Smooth muscle cell (in vitro differentiated cells): ENCODE results near the gene TMEM63C. TPM values are rescaled to one million over a fixed set of nuclear protein-coding genes. Genes with fewer than 3 reads are reported as not detected.

Experiments used
- DNase-seq: peaks from one replicate; lab custom pipeline; 2025; ENCODE audit not compliant: unreplicated experiment; lab: John Stamatoyannopoulos, UW
- H2AFZ ChIP-seq: fragments of 200-600 bp; sonication (generic); 2 replicates; pipeline ENCODE4 v1.6.0; 2016; ENCODE audit warnings: antibody characterized with exemption, low read depth, mild to moderate bottlenecking
- H3F3A ChIP-seq: fragments of 200-600 bp; sonication (generic); 2 replicates; pipeline ENCODE4 v1.6.0; 2017; ENCODE audit warnings: antibody characterized with exemption, low read depth
- H3K27ac ChIP-seq: fragments of 200-600 bp; sonication (generic); 2 replicates; pipeline ENCODE4 v1.5.1; 2016; ENCODE audit warnings: low read depth, mild to moderate bottlenecking
- H3K27me3 ChIP-seq: fragments of 200-600 bp; sonication (generic); 2 replicates; pipeline ENCODE4 v1.6.1; 2016; ENCODE audit warnings: low read depth, mild to moderate bottlenecking
- H3K36me3 ChIP-seq: fragments of 200-600 bp; sonication (generic); 2 replicates; pipeline ENCODE4 v1.5.1; 2016; ENCODE audit warnings: low read depth
- H3K4me1 ChIP-seq: fragments of 200-600 bp; sonication (generic); 2 replicates; pipeline ENCODE4 v1.5.1; 2016; ENCODE audit warnings: low read depth
- H3K4me2 ChIP-seq: fragments of 200-600 bp; sonication (generic); 2 replicates; pipeline ENCODE4 v1.6.0; 2016; ENCODE audit warnings: mild to moderate bottlenecking
- H3K4me3 ChIP-seq: fragments of 200-600 bp; sonication (generic); 2 replicates; pipeline ENCODE4 v1.5.1; 2016; ENCODE audit warnings: mild to moderate bottlenecking
- H3K79me2 ChIP-seq: fragments of 200-600 bp; sonication (generic); 2 replicates; pipeline ENCODE4 v1.6.0; 2016; ENCODE audit warnings: low read depth, mild to moderate bottlenecking
- H3K9ac ChIP-seq: fragments of 200-600 bp; sonication (generic); 2 replicates; pipeline ENCODE4 v1.6.0; 2016; ENCODE audit warnings: low read depth
- H3K9me3 ChIP-seq: fragments of 200-600 bp; sonication (generic); replicated peaks from 2 replicates; pipeline ENCODE4 v1.5.1; 2016; ENCODE audit warnings: low read depth
- H4K20me1 ChIP-seq: fragments of 200-600 bp; sonication (generic); 2 replicates; pipeline ENCODE4 v1.6.0; 2016; ENCODE audit warnings: low read depth
- WGBS: methylation state at CpG from one replicate; pipeline ENCODE4 v1.1.7; 2016; ENCODE audit warnings: low lambda C conversion rate; 5-methylcytosine and 5-hydroxymethylcytosine counted together
- polyA plus RNA-seq: library from polyadenylated mRNA; unstranded; fragments of >200 nt; fragmentation: Nextera tagmentation; extraction: Ambion mirVana; gene quantifications from 2 replicates; pipeline ENCODE4 v1.2.1, GENCODE V29; 2016
- total RNA-seq: library from RNA; depleted of rRNA; stranded (reverse); fragments of >200 nt; gene quantifications from 2 replicates; pipeline ENCODE4 v1.2.3, GENCODE V29; 2014
- TF ChIP-seq, protein P1 (sequence below): fragments of 200-600 bp; sonication (generic); IDR thresholded peaks from 2 replicates; pipeline ENCODE4 v1.5.1; 2017; ENCODE audit warnings: borderline replicate concordance, mild to moderate bottlenecking, antibody characterized with exemption; ENCODE audit not compliant: insufficient read depth, poor library complexity, severe bottlenecking

TMEM63C gene
- total and polyA plus RNA-seq, 2 experiments from 2014 or later = 4.3 to 7.7 TPM

DNA sequence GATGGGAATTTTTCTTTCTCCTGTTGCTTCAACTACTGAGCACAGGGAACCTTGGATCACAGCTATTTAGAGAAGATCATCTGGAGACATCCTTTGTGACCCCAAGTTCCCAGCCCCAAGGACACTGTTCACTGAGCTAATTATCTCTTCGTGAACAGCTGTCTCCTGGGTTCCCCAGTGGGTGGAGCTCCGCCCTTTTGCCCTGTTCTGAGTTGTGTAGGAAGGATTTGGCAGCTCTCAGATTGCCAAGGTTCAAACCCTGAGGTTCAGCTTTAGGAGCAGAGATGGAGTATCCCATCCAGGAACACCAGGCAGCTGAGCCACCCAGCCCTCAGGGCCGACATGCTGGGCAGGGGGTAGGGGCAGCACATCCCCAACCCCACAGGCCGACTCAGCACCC, 57.4 kb downstream of the TMEM63C start:
- H3K4me1 ChIP-seq = no peaks in the 10 kb centered on the region
- WGBS = 76% methylated on average over 4 of the region's 4 CpGs

DNA sequence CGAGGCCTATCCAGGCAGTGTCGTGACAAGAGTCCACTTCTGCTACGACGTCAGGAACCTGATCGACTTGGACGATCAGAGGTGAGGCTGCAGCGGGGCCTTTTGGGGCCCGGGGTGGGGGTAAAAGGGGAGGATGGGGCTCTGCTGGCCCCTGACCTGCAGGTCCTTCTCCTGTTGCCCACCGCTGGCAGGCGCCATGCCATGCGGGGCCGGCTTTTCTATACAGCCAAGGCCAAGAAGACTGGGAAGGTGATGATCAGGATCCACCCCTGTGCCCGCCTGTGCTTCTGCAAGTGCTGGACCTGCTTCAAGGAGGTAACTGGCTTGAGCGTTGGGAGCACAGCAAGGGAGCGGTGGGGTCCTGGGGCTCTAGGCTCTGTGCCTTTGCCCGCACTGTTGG, 57.8 kb downstream of the TMEM63C start:
- H3K36me3 ChIP-seq = no peaks in the 10 kb centered on the region
- H3K9me3 ChIP-seq = no peaks in the 10 kb centered on the region
- 94% methylated on average over 16 of the region's 16 CpGs for WGBS
- no peaks in the 10 kb centered on the region for H4K20me1 ChIP-seq
- no peak overlapping the region for H3K27ac ChIP-seq
- no peak overlapping the region for H2AFZ ChIP-seq
- TF ChIP-seq, protein P1, sequence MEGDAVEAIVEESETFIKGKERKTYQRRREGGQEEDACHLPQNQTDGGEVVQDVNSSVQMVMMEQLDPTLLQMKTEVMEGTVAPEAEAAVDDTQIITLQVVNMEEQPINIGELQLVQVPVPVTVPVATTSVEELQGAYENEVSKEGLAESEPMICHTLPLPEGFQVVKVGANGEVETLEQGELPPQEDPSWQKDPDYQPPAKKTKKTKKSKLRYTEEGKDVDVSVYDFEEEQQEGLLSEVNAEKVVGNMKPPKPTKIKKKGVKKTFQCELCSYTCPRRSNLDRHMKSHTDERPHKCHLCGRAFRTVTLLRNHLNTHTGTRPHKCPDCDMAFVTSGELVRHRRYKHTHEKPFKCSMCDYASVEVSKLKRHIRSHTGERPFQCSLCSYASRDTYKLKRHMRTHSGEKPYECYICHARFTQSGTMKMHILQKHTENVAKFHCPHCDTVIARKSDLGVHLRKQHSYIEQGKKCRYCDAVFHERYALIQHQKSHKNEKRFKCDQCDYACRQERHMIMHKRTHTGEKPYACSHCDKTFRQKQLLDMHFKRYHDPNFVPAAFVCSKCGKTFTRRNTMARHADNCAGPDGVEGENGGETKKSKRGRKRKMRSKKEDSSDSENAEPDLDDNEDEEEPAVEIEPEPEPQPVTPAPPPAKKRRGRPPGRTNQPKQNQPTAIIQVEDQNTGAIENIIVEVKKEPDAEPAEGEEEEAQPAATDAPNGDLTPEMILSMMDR = no peak
- H3K4me3 ChIP-seq = no peak overlapping the region
- no peaks in the 10 kb centered on the region for H3K27me3 ChIP-seq
- H3K79me2 ChIP-seq = no peaks in the 10 kb centered on the region
- no peaks in the 10 kb centered on the region for H3K4me1 ChIP-seq
- H3F3A ChIP-seq = no peaks in the 10 kb centered on the region
- H3K4me2 ChIP-seq = no peak overlapping the region
- no peak overlapping the region for H3K9ac ChIP-seq
- no peak for DNase-seq

More for the DNA sequence above, 57.4 kb downstream of the TMEM63C start:
- no peaks in the 10 kb centered on the region for H3K27me3 ChIP-seq
- H3K4me2 ChIP-seq = no peak overlapping the region
- no peaks in the 10 kb centered on the region for H3K9me3 ChIP-seq
- H3K79me2 ChIP-seq = no peaks in the 10 kb centered on the region
- H3K27ac ChIP-seq = no peak overlapping the region
- TF ChIP-seq, protein P1 = no peak
- H3F3A ChIP-seq = no peaks in the 10 kb centered on the region
- H4K20me1 ChIP-seq = no peaks in the 10 kb centered on the region
- H2AFZ ChIP-seq = no peak overlapping the region
- H3K36me3 ChIP-seq = no peaks in the 10 kb centered on the region
- DNase-seq = no peak
- no peak overlapping the region for H3K4me3 ChIP-seq
- no peak overlapping the region for H3K9ac ChIP-seq

DNA sequence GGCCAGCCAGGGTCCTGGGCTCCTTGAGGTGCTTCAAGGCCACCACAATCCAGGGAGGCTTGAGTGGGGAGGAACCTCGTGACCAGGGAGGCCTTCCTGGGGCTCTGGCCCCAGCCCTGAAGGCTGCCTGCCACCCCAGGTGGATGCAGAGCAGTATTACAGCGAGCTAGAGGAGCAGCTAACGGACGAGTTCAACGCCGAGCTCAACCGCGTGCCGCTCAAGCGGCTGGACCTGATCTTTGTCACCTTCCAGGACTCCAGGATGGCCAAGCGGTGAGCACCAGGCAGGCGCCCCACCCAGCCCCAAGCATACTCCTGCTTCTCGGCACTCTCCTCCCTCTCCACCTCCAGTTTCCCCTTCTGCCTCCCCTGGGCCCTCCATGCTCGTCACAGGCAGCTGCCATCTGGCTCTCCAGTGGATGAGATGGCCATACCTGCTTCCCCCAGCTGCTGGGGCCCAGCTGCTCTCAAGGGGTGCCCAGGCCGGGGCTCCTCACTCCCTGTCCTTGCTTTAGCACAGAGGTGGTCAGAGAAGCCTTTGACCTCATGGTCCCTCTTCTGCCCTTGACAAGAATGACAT, 58.8 kb downstream of the TMEM63C start:
- no peak overlapping the region for H2AFZ ChIP-seq
- H3K36me3 ChIP-seq = no peaks in the 10 kb centered on the region
- no peaks in the 10 kb centered on the region for H3F3A ChIP-seq
- H3K4me3 ChIP-seq = no peak overlapping the region
- no peak overlapping the region for H3K4me2 ChIP-seq
- no peaks in the 10 kb centered on the region for H3K9me3 ChIP-seq
- H3K27me3 ChIP-seq = no peaks in the 10 kb centered on the region
- 92% methylated on average over 13 of the region's 15 CpGs for WGBS
- no peaks in the 10 kb centered on the region for H3K79me2 ChIP-seq
- H4K20me1 ChIP-seq = no peaks in the 10 kb centered on the region
- no peaks in the 10 kb centered on the region for H3K4me1 ChIP-seq
- DNase-seq = no peak
- TF ChIP-seq, protein P1 = no peak
- H3K9ac ChIP-seq = no peak overlapping the region
- H3K27ac ChIP-seq = no peak overlapping the region

DNA sequence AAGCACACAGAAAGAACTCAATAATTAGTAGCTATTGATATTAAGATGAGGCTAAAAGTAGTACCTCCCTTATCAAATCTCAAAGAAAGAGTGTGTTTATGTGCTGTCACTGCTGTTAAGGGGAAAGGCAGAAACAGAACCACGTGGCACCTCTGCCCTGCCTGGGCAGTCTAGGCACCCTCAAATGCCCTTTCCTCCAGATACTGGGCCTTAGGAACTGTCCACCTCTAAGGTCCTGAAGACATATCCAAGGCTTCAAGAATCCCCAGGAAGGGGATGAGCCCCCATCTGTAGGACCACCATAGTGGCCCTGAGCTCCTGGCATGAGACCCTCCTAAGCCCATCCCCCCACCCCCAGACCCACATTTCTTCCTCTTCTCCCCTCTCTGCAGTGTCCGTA, 60.4 kb downstream of the TMEM63C start:
- WGBS = 71% methylated on average over 2 of the region's 2 CpGs
- Histone ChIP-seq H3K36me3 (no peaks in the 10 kb centered on the region), H3K4me3 (no peak overlapping the region), H3K4me2 (no peak overlapping the region), H3K9me3 (no peaks in the 10 kb centered on the region), H4K20me1 (no peaks in the 10 kb centered on the region), H3K79me2 (no peaks in the 10 kb centered on the region), H3K27me3 (no peaks in the 10 kb centered on the region), H3K4me1 (no peaks in the 10 kb centered on the region), H3K9ac (no peak overlapping the region), H2AFZ (no peak overlapping the region), H3K27ac (no peak overlapping the region), H3F3A (no peaks in the 10 kb centered on the region)
- DNase-seq = no peak
- TF ChIP-seq, protein P1 = no peak
